T-helper 1 cell treated with Interleukin-12 subunit alpha and Interleukin-12 subunit beta and Interleukin-4 antibody, amounts not matched to agents 30 ng/mL and 1 ng/mL, for 36 hours (primary cell): ENCODE measurements around the gene HECW1. TPM values are rescaled to one million over a fixed set of nuclear protein-coding genes. Genes with fewer than 3 reads are reported as not detected.

Experiments
- intact Hi-C: fragments of 100-400 bp; cut with micrococcal nuclease; formaldehyde crosslinking; loops from one replicate; pipeline ENCODE4 v1.15.1; 2024
- total RNA-seq: library from RNA; stranded (reverse); gene quantifications from 2 replicates; pipeline ENCODE4 v1.2.3, GENCODE V29; 2022

HECW1 gene
- total RNA-seq, 1 donor from 2014 or later: not detected

DNA sequence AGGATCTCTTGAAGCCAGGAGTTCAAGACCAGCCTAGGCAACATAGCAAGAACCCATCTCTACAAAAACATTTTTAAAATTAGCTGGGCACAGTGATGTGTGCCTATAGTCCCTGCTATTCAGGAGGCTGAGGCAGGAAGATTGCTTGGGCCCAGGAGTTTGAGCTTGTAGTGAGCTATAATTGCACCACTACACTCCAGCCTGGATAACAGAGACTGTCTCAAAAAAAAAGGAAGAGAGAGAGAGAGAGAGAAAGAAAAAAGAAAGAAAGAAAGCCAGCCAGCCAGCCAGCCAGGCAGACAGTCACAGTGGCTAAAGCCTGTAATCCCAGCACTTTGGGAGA, 375.3 kb downstream of the HECW1 start:
- intact Hi-C loops: no loop called here

DNA sequence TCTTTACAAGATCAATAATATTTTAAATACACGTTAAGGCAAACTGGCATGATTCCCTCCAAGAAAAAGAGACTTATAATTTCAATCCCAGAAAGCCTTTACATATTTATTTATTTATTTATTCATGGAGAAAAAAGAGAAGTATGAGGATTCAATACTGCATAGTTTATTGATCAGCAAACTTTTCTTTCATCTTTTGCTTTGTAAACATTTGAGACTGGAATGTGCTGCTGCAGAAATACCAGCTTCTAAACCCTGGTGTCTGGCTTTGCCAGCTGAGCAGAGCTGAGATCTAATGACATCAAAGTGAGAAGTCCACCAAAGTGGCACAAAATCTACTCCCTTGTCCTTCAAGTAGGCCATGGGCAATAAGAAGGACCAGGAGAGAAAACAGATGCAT, 376.8 kb downstream of the HECW1 start:
- intact Hi-C loops: no loop called here

DNA sequence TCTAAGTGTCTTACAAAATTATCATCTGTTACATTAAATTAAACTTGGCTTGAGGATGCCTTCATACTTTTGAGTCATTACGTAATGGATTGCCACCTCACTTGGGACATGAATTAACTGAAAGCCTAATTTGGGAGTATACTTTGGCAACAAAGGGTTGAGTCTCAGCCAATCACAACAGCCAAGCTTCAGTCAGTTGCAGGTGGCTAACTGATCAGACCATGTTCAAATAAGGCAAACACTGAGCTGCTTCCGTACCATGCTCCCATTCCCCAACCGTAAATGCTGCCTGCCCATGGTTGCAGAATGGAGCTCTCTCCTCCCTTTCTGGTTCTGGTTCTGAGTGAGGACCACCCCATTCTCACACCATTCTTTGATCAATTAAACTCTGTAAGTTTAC, 377.6 kb downstream of the HECW1 start:
- intact Hi-C loops: no loop called here

DNA sequence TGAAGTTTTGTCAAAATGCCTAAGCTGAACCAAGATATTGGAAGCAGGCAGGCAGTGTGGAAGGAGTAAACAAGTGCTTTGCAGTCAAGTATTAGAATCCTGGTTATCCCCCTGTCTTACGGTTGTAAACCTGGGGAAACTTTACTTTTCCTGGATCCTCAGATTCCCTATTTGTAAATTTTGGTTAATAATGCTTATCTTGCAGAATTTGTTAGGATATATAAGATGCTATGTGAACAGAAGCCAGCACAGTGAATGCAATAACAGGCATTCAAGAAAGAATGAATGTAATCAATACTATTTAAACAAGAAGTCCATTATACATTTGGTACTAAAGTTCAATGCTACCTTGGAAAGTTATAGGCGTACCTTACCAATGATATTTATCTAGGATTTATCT, 378.7 kb downstream of the HECW1 start:
- intact Hi-C loops: no loop called here

DNA sequence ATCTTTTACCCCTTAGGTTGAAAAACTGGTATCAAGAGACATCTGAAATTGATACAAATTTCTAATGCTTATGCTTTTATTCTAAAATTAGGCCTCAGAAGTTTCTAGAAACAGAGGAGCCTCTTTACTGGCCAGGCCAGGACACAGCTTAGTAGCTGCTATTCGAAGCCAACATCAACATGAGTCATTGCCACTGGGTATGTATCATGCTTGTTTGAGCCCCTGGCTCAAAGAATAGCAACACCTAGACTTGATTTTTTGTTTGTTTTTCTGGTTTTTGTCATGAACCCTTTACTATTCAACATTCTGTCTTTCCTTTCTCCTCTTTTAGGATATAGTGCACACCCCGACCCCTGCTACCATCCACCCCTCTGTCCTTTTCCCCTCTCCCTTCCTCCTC, 379.5 kb downstream of the HECW1 start:
- intact Hi-C loops: no loop called here

DNA sequence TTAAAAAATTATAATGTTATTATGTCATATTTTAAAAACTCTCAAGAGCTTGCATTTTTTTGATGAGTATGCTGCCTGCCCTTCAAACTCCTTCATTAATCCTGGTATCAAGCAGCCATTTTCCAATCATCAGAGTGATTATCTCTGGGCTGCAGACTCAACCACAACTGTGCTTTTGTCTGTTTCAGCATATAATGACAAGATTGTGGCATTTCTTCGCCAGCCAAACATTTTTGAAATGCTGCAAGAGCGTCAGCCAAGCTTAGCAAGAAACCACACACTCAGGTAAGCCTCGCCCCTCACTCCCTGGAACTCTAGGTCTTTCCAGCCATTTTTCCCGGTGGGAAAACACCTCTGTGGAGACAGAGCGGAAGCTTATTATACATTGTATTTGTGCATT, 380.4 kb downstream of the HECW1 start:
- intact Hi-C loops: no loop called here

DNA sequence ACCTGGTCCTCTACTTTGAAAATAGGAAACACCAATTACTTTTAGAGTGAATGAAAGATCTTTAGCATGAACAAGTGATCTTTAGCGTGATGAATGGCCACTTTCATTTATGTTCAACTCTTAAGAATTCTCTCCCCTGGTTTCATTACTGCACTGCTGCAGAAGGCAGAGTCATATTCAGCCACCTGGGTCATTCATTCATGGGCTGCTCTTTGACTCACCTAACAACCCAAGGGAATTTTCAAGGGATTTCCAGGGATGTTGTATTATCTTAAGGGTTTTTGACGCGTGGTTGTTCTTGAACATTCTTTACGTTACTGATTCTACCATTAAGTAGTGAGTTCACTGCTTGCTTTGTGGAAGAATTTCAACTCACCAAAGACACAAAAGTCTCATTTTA, 383.1 kb downstream of the HECW1 start:
- intact Hi-C loops: no loop called here

DNA sequence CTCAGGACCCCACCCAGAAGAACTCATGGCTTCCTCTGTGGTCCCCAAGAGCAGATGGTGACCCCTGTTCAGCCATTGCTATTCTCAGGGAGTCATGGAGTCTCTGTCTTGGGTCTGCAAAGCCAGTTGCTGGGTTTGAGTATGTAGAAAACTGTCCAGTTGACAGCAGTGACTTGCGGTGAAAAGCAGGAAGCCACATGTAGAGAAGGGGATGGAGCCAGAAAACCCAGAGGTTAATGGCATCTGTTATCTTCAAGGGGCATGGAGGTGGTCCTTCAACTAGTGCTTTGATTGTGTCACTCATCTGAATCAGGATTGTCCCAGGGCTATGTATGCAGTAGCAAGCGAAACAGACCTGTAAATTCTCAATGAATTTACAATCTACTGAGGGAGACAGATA, 384.1 kb downstream of the HECW1 start:
- intact Hi-C loops: no loop called here

DNA sequence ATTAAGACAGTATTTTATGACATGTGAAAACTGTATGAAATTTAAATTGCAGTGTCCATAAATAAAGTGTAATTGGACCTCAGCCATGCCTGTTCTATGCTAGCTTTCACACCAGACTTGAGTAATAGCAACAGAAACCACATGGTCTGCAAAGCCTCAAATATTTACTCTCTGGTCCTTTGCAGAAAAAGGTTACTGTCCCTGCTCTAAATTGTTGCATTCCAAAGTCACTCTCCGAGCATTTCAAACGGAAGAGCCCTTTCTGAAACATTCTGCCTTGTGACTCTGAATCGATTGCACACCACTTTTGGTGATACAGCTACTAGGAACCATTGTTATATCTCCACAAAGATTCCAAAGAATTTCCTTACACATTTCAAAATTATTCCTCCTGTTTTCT, 389.4 kb downstream of the HECW1 start:
- intact Hi-C loops: no loop called here

DNA sequence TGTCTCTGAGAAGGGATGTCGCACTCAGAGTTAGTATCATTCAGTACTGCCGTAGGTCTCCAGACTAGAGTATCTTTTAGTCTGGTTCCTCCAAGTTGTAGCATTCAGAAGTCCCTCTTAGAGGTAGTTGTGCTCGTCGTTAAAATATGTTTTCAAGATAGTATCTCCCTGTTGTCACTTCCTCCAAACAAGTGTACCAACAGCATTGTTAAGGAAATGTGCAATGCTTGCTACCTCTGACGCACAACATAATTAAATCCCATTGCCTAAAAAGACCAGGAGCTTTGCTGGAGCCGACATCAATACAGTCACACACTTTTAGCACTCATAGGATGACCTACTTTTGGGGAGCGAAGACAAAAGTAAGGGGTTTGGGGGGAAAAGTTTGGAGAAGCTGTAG, 390.5 kb downstream of the HECW1 start:
- intact Hi-C loops: no loop called here

DNA sequence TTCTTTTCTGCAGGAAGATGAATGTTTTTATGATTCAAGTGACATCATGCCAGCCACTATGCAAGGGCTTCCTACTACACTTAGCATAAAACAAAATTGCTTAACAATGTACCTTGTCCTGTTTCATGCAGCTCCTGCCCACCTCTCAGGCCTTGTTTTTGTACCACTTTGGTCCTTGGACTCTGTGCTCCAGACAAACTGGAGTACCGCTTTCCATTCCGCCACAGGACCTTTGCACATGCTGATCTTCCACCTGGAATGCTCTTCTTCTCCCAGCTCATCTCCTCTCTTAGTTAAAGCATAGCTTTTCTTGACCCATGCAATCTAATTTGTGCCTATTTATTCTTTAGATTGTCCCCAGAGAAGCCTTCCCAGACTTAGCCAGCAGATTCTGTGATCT, 393.0 kb downstream of the HECW1 start:
- intact Hi-C loops: no loop called here

DNA sequence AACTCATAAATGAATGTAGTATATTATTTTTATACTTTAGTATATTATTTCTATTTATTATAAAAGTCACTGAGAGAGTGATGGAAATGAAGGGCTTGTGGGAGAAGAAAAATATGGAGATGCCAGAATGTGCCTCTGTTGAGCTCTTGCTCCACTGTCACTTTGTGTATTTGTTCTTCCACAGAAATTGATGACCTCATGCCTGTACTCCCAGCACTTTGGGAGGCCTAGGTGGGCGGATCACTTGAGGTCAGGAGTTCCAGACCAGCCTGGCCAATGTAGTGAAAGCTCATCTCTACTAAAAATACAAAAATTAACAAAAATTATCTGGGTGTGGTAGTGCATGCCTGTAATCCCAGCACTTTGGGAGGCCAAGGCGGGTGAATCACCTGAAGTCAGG, 394.0 kb downstream of the HECW1 start:
- intact Hi-C loops: no loop called here

DNA sequence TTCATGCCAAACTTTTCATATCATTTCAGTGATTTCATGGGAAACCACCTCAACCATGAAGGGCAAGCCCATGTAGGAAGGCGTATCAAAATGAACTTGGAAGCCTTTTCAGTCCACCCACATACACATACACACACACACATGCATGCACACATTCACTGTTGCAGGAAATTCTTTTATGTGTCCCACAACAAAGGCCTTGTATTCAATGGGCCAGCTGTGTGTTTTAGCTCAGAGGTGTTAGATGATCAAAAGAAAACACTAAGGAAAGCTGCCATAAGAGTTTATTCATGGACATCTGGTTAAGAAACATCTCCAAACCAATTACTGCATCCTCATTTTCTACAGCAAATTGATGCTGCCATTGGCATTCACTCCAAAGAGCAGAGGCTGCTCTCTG, 396.0 kb downstream of the HECW1 start:
- intact Hi-C loops: no loop called here

DNA sequence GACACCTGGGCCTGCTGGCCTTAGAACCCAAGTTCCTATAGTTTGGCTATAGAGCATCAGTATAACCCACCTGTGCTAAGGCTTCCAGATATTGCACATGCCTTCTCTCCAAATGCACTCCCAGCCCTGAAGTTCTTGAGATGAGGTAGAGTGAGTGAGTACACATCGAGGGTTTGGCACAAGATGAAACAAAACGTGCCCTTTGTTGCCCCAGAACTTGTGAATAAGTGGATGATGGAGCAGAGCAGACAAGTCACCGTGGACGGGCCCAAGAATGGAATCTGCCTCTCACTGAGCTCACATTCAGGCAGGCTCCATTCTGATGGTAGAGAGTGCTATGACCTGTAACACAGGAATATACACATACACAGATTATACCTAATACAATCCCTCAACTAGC, 397.5 kb downstream of the HECW1 start:
- intact Hi-C loops: no loop called here

DNA sequence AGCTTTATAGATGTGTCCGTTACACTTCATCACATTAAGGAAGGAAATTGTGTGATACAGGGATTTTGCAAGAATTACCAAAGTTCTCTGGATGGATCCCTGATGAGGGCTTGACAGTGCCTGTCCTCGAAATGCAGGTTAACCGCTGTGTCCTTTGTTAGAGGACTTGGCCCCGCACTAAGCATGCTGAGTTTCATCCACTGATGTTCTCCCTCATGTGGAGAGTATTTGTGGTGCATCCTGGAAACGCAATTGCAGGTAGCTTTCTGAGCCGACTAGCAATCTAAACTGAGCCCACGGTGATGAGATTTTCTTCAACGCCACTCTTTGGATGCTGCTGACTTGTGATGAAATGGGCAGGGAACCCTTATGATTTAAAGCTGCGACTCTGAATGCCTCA, 398.6 kb downstream of the HECW1 start:
- intact Hi-C loops: no loop called here

DNA sequence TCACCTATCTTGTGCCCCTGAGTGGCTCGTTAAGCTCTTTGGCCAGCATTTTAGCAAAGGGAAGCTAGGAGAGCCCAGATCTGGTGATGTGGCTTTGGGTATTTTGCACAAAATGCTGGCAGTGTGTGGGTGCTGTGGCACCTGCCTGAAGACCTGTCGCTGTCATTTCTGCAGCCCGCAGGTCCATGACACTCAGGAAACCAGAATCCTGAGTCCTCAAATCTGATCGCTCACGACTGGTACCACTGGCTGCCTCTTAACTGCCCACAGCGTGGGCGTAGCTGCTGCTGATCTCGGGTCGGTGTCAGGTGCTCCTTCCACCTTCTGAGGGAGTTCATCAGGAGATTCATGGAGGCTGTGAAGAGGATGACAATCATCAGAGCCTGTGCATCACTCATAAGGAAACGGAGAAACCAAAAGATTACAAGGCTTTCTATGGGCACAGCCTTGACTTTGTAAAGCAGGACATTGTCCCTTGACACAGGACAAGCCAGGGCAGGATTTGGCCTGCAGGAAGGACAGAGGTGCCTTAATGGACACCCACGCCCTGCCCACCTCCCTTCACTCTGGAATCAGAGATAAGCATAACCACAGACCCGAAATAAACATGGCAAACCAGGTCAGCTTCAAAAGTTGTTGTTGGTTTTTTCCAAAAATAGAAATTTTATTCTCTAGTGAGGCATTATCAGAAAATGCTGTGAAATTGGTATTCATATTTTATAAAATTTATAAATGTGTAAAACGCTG, 399.5 kb downstream of the HECW1 start:
- intact Hi-C loops: no loop called here

DNA sequence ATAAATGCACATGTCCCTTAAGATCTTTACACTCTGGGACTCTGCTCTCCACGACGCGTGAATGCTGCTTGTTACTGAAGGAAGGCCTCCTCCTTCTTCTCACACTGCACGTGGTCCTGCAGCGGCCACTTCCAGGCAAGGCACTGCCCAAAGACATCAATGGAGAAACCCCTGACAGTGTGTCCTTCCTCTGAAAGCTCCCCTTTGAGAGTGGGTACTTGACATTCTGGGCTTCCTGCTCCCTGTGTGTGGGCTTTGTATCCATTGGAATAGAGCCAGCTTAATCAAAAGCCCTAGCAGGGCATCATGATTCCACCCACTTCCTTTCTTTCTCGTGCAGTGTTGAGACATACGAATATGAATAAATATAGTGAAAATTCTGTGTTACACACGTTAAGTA, 400.8 kb downstream of the HECW1 start:
- intact Hi-C loops: no loop called here

DNA sequence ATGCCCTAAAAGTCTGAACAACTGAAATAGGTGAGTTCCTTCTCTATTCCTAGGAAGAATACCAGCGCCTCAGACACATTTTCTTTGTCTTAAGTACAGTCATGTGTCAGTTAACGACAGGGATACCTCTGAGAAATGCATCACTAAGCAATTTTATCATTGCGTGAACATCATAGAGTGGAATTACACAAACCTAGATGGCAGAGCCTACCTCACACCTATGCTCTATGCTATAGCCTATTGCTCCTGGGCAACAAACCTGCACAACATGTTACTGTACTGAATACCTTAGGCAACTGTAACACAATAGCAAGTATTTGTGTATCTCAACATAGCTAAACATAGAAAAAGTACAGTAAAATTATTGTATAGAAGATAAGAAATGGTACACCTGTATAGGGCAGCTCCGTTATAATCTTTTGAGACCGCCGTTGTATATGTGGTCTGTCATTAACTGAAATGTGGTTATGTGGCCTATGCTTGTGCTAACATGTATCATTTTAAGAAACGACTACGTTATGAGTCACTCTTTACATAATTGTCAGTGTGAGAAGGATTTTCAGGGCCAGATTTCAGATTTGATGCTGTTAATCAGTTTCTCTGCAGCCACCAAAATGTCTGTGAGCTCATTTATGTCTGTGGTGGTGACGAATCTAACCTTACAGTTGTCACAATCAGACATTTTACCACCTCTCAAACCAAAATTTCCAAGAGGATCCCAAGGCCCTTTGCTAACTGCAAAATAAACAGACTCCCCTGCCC, 404.3 kb downstream of the HECW1 start:
- intact Hi-C loops: no loop called here

DNA sequence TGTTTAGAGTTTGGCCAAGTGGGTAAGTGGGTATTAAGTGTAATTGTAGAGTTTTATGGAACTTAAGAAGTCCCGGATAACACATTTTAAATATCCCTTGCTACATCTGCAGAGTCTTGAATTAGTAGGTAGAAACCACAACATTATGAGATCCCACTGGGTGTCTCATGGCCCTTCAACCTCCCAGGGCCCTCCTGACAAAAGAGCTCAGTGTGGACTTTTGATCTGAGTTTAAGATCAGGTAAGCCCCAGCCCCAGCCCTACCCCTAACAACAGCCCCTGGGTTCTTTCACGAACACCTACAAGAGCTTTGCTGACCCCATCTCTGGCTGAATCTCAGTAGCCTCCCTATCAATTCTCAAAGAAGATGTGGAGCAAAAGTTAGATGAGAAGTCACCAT, 405.0 kb downstream of the HECW1 start:
- intact Hi-C loops: no loop called here

DNA sequence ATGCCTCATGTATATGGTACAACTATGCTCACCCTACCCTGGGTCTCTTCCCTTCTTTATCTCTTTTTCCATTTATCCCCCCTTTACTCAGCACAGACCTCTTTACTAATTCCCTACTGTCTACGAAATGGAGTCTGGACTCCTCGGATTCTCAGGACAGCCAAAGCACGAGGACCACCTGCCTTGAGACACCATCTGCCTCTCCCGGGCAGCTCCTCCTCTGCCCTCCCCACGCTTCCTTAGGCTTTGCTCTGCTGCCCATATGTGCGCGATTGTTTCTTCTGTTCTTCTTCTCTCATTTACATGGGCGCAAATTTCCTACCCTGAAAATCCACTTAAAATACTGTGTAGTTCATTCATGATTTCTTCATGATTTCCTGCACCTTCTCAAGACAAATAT, 407.8 kb downstream of the HECW1 start:
- intact Hi-C loops: no loop called here

DNA sequence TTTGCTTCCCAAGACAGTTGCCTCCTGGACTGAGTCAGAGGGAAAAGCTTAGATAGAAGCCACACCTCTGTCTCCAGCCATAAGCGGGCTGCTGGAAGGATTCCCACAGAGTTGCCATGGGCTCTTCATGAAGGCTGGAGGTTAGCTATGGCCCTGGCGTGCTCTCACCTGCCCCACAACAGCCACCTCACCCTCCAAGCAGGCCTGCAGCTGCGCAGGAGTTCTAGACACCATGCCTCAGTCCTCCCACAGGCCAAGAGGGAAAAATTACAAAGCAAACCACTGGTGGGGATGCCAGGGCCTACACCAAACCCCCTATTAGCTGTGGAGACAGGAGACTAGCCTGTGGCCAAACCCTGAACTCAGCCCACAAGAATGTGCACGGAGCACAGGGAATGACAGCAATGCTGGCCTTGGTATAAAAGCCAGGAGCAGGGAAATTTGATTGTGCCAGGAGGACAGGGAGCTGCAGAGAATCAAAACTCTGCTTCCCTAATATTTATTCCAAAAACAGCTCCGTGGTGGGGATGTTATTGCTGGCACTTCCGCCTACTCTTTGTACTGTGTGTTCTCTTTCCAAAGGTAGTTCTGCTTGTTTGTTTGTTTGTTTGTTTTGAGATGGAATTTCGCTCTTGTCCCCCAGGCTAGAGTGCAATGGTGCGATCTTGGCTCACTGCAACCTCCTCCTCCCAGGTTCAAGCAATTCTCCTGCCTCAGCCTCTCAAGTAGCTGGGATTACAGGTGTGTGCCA, 410.1 kb downstream of the HECW1 start:
- intact Hi-C loops: no loop called here

DNA sequence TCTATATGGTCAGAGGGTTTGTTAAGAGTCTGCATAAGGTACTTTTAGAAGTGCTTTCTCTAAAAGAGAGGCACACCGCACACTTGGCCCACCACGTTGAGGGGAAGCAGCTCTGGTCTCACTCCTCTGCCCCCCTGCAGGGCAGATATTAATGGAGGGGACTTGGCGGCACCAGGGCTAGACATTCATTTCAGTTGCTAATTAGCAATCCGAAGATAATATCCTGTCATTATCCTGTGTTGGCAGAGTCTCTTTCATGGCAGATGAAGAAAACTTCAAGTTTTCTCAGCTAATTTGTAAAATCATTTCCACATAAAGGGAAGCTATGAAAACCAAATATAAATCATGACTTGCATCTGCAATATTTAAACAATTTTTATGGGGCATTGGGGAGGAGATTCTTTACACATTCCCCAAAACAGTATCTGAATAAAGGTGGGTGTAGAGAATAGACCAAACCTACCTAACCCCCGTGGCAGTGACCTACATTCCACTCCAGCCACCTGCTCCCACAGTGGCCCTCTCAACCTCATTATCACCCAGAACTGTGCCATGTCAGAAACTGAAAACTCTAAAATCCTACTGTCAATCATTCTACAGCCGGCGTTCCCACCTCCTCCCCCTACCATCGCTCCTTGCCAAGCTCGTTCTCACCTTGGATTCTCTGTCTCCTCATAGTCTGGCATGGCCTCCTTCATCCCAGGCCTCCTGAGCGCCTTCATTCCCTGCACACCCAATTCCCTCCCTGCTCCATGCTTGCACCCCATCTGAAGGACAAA, 416.3 kb downstream of the HECW1 start:
- intact Hi-C loops: no loop called here
